GM23248 (cell line): ENCODE measurements around the gene HTR3B.

ENCODE experiments used
- EZH2 ChIP-seq: fragments of 200-600 bp; sonication (generic); IDR thresholded peaks from 2 replicates; pipeline ENCODE4 v1.6.1; 2018; ENCODE audit warnings: antibody characterized with exemption, mild to moderate bottlenecking; ENCODE audit not compliant: insufficient read depth, poor library complexity, severe bottlenecking
- EZH2phosphoT487 ChIP-seq: fragments of 200-600 bp; sonication (generic); IDR thresholded peaks from 2 replicates; pipeline ENCODE4 v1.6.1; 2018; ENCODE audit warnings: antibody characterized with exemption, moderate library complexity, mild to moderate bottlenecking, low read depth; ENCODE audit not compliant: insufficient read depth

GRCh38 chr11:113937918-113938317 lies 33.3 kb downstream of the HTR3B start:
- TF ChIP-seq EZH2phosphoT487 = no peak
- TF ChIP-seq EZH2 = no peak
